GM20000 (cell line): ENCODE results near the gene HSD17B3.

ENCODE experiments used
- DNase-seq: peaks from one replicate; pipeline ENCODE4 v3.0.0; 2012; ENCODE audit warnings: low spot score
- CTCF ChIP-seq: IDR thresholded peaks from 2 replicates; pipeline ENCODE4 v1.5.1; 2012; ENCODE audit warnings: mild to moderate bottlenecking, control low read depth; ENCODE audit errors: extremely low read depth, missing control alignments

Gene HSD17B3

GRCh38 chr9:96302021-96302420, at the start of gene HSD17B3:
HSD17B3 (minus strand) TSS chr9:96302176; CDS start chr9:96302104, 72 bp downstream.
- no peak for DNase-seq
- TF ChIP-seq CTCF = no peak

- DNase-seq = no peak
These were observed 48.9 kb upstream of the HSD17B3 start for GRCh38 chr9:96350866-96351265.

GRCh38 chr9:96348261-96348660, 46.3 kb upstream of the HSD17B3 start:
- DNase-seq = no peak
- no peak for TF ChIP-seq CTCF

More at GRCh38 chr9:96350866-96351265, 48.9 kb upstream of the HSD17B3 start:
- TF ChIP-seq CTCF = no peak

- DNase-seq = no peak
These were observed 43.6 kb upstream of the HSD17B3 start for GRCh38 chr9:96345551-96345950.

GRCh38 chr9:96344458-96345180, 42.6 kb upstream of the HSD17B3 start:
- TF ChIP-seq CTCF = no peak
- no peak for DNase-seq

More at GRCh38 chr9:96345551-96345950, 43.6 kb upstream of the HSD17B3 start:
- TF ChIP-seq CTCF = no peak

- TF ChIP-seq CTCF = no peak
- DNase-seq = no peak
These were observed 41.8 kb upstream of the HSD17B3 start for GRCh38 chr9:96343515-96344360.

GRCh38 chr9:96342571-96343245, 40.7 kb upstream of the HSD17B3 start:
- TF ChIP-seq CTCF = no peak
- no peak for DNase-seq
